HG02588 (cell line): ENCODE measurements around the gene RNFT2.
A peak's percentile ranks its signal among the peaks of the same experiment; 100 is the strongest.

Source experiments
- ATAC-seq: cut with Tn5 transposase; IDR thresholded peaks from one replicate; pipeline ENCODE4 v1.9.1; 2021; ENCODE audit warnings: mild to moderate bottlenecking, moderate library complexity; ENCODE audit not compliant: unreplicated experiment

Gene RNFT2

GRCh38 chr12:116827432-116827831 lies 89.3 kb downstream of the RNFT2 start:
- no peak for ATAC-seq

GRCh38 chr12:116832353-116832752 lies 94.2 kb downstream of the RNFT2 start:
- no peak for ATAC-seq

GRCh38 chr12:116833474-116833873 lies 95.4 kb downstream of the RNFT2 start:
- no peak for ATAC-seq

GRCh38 chr12:116835484-116835883 lies 97.4 kb downstream of the RNFT2 start:
- ATAC-seq = no peak

- ATAC-seq = no peak
Measured at GRCh38 chr12:116837097-116837496, 99.0 kb downstream of the RNFT2 start.

- no peak for ATAC-seq
Measured at GRCh38 chr12:116838365-116838764, 100.2 kb downstream of the RNFT2 start.

GRCh38 chr12:116839287-116839830 lies 101.2 kb downstream of the RNFT2 start:
- ATAC-seq = no peak

GRCh38 chr12:116843085-116843484 lies 105.0 kb downstream of the RNFT2 start:
- no peak for ATAC-seq

- ATAC-seq = no peak
Measured at GRCh38 chr12:116849216-116849615, 111.1 kb downstream of the RNFT2 start.

- no peak for ATAC-seq
Measured at GRCh38 chr12:116852303-116852702, 114.2 kb downstream of the RNFT2 start.

- no peak for ATAC-seq
Measured at GRCh38 chr12:116853507-116853906, 115.4 kb downstream of the RNFT2 start.

GRCh38 chr12:116855744-116856470 lies 117.8 kb downstream of the RNFT2 start:
- no peak for ATAC-seq

- no peak for ATAC-seq
Measured at GRCh38 chr12:116856729-116857128, 118.6 kb downstream of the RNFT2 start.

- ATAC-seq = no peak
Measured at GRCh38 chr12:116859079-116859478, 121.0 kb downstream of the RNFT2 start.

GRCh38 chr12:116860263-116860662 lies 122.1 kb downstream of the RNFT2 start:
- ATAC-seq = no peak

GRCh38 chr12:116861320-116861719 lies 123.2 kb downstream of the RNFT2 start:
- peak; percentile 82 for ATAC-seq

- ATAC-seq = no peak
Measured at GRCh38 chr12:116862167-116862566, 124.1 kb downstream of the RNFT2 start.

GRCh38 chr12:116863275-116863767 lies 125.2 kb downstream of the RNFT2 start:
- no peak for ATAC-seq

- no peak for ATAC-seq
Measured at GRCh38 chr12:116864371-116865160, 126.5 kb downstream of the RNFT2 start.

GRCh38 chr12:116867523-116867922 lies 129.4 kb downstream of the RNFT2 start:
- no peak for ATAC-seq

- ATAC-seq = no peak
Measured at GRCh38 chr12:116870306-116870705, 132.2 kb downstream of the RNFT2 start.
